DND-41 (cell line): ENCODE data around the gene CEBPB.

ENCODE experiments used
- EZH2 ChIP-seq: IDR thresholded peaks from 3 replicates; pipeline ENCODE4 v1.6.1; 2012; ENCODE audit warnings: borderline replicate concordance, low read depth, mild to moderate bottlenecking, moderate library complexity, low read length, inconsistent platforms; ENCODE audit not compliant: severe bottlenecking
- TF ChIP-seq, protein P1 (sequence below): IDR thresholded peaks from 2 replicates; pipeline ENCODE4 v1.5.1; 2012; ENCODE audit warnings: borderline replicate concordance, low read length, moderate library complexity, mild to moderate bottlenecking; ENCODE audit not compliant: poor library complexity, severe bottlenecking; ENCODE audit errors: extremely low read depth

DNA sequence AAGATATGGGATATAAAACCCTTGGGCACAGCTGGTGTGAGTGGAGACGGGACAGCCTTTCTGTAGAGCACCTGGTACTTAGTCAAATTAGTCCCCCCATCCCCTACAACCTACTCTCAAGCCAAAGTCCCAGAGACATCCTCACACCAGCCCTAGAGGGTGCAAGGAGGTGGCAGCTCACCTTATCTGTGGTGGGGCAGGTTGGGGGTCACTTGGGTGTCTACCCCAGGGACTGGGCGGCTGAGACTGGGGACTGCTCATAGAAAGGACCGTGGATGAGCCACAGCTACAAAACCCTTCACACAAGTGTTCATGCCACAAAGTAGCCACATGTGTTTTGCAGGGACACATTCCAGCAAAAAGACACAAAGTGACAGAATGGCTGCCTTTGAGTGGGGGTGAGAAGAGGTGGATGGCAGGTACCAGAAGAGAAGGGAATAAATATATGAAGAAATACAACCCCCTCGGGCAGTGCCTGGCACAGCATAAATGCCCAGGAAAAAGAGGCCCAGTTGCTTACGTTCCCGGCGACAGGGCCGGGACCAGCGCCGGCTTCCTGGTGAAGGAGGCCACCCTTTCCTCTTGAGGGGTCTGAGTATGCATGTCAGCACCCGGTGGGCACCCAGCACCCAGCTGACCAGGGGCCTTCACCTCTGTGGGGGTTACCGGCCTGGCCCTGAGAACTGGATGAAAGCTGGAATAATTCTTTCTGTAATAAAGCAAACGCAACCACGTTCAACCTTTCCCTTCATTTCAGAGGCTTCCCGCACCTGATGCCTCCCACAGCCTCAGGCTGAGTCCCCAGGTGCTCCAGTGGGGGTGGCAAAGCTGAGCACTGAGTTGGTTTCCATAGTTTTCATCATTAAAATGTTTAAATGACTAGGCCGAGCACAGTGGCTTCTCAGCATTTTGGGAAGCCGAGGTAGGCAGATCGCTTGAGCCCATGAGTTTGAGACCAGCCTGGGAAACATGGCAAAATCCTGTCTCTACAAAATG lies 14.4 kb upstream of the CEBPB start:
- TF ChIP-seq, protein P1, sequence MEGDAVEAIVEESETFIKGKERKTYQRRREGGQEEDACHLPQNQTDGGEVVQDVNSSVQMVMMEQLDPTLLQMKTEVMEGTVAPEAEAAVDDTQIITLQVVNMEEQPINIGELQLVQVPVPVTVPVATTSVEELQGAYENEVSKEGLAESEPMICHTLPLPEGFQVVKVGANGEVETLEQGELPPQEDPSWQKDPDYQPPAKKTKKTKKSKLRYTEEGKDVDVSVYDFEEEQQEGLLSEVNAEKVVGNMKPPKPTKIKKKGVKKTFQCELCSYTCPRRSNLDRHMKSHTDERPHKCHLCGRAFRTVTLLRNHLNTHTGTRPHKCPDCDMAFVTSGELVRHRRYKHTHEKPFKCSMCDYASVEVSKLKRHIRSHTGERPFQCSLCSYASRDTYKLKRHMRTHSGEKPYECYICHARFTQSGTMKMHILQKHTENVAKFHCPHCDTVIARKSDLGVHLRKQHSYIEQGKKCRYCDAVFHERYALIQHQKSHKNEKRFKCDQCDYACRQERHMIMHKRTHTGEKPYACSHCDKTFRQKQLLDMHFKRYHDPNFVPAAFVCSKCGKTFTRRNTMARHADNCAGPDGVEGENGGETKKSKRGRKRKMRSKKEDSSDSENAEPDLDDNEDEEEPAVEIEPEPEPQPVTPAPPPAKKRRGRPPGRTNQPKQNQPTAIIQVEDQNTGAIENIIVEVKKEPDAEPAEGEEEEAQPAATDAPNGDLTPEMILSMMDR, result no peak
- no peak for TF ChIP-seq EZH2
